ENCODE measurements around the gene AFF3. TPM values are rescaled to one million over a fixed set of nuclear protein-coding genes. Genes with fewer than 3 reads are reported as not detected.

The AFF3 gene
- total and polyA plus RNA-seq, 2 of the 4 experiments (the other 2 are of a cell fraction), result 12.9 to 14.3 TPM

- no peak for TF ChIP-seq CTCF (conservative IDR thresholded peaks at IDR 0.05; ENCODE audit: low read depth, low read length)
Observed at GRCh38 chr2:99648178-99648844, 494.1 kb downstream of the AFF3 start (continued).

- H4K91ac ChIP-seq (ENCODE audit: insufficient read depth, low read depth, low read length), result no peak overlapping the region
- H2BK5ac ChIP-seq (ENCODE audit: low read depth, low read length, poor library complexity, severe bottlenecking), result no peak overlapping the region
- peak overlapping the region; percentile 46; the same call in 1 of the 2 replicates for H2BK20ac ChIP-seq (ENCODE audit: low read depth, low read length)
- H3K79me1 ChIP-seq (ENCODE audit: low read depth in 1 of 2, low read length in 2 of 2), result no peaks in the 10 kb centered on the region; a peak in 1 of 4 replicates
- H3K14ac ChIP-seq (replicated peaks; ENCODE audit: low read depth, low read length), result no peak overlapping the region
- no peak for DNase-seq
- H3K4me2 ChIP-seq (ENCODE audit: low read depth, low read length), result no peak overlapping the region
- CTCF ChIA-PET, result no interaction called here
- H3K23ac ChIP-seq (ENCODE audit: low read depth, low read length), result no peak overlapping the region
- H3K27ac ChIP-seq (ENCODE audit: insufficient read depth, low read length), result no peak overlapping the region
- H3K56ac ChIP-seq (ENCODE audit: extremely low read depth, insufficient read depth, low read length), result no peak overlapping the region
- peaks cover 17% of the 10 kb centered on the region for H3K4me1 ChIP-seq (ENCODE audit: control insufficient read depth, insufficient read depth, low read length)
- no peak overlapping the region for H4K5ac ChIP-seq (ENCODE audit: low read depth, low read length)
- WGBS, 2 experiments (ENCODE audit: extremely low coverage in 2 of 2, insufficient read length in 1 of 2), result no CpG with 5 or more reads among the region's 2 CpGs
- POLR2A ChIA-PET (ENCODE audit: unreplicated experiment), result no interaction called here
- H3K36me3 ChIP-seq (ENCODE audit: control insufficient read depth, insufficient read depth, low read length), result no peaks in the 10 kb centered on the region
- no peak overlapping the region for H3K4me3 ChIP-seq (ENCODE audit: insufficient read depth, low read depth, low read length)
- 0 out of 2 replicates have a peak overlapping the region, but pooled peaks have one; percentile 5 for H2AK5ac ChIP-seq (ENCODE audit: low read depth, low read length)
- H3K18ac ChIP-seq (ENCODE audit: low read depth, low read length), result peak overlapping the region; percentile 12; the same call in 1 of the 2 replicates
- no peak overlapping the region for H2BK120ac ChIP-seq (ENCODE audit: low read depth, low read length)
- H4K20me1 ChIP-seq (ENCODE audit: insufficient read depth, low read length), result 0 out of 2 replicates have a peak, but pooled peaks cover 10% of the 10 kb centered on the region
- peaks cover 10% of the 10 kb centered on the region for H3K9me1 ChIP-seq (ENCODE audit: insufficient read depth, low read length)
- TF ChIP-seq FOS (IDR thresholded peaks at IDR 0.05; ENCODE audit: low read depth, low read length) (no peak), CTCF (conservative IDR thresholded peaks at IDR 0.05; ENCODE audit: low read depth, low read length) (no peak), SMC3 (IDR thresholded peaks at IDR 0.05; ENCODE audit: low read depth, low read length) (no peak), NFE2L2 (IDR thresholded peaks at IDR 0.05; ENCODE audit: low read depth, low read length) (no peak), MAFK (IDR thresholded peaks at IDR 0.05; ENCODE audit: low read depth, low read length) (no peak), RAD21 (IDR thresholded peaks at IDR 0.05; ENCODE audit: low read length) (no peak)
- no peaks in the 10 kb centered on the region for H3K27me3 ChIP-seq (ENCODE audit: control insufficient read depth, insufficient read depth, low read length)
- H3K9ac ChIP-seq (ENCODE audit: low read depth, low read length), result no peak overlapping the region
- in situ Hi-C loops (cut with MboI; ENCODE audit: low sequenced_read_pairs), result no loop called here
- no peak overlapping the region for H4K8ac ChIP-seq (ENCODE audit: low read depth in 2 of 2, low read length in 2 of 2)
- ATAC-seq (ENCODE audit: low read depth), result no peak
- no peak overlapping the region for H2AK9ac ChIP-seq (replicated peaks; ENCODE audit: low read depth, low read length, poor library complexity)
- intact Hi-C loops (cut with micrococcal nuclease), result loop anchor here (5.0 kb wide), 2 partner anchors 39 to 596 kb away; no protein-coding TSS in a partner anchor
- no peak overlapping the region for H3K4ac ChIP-seq (ENCODE audit: low read depth, low read length)
- H3K9me3 ChIP-seq (ENCODE audit: control insufficient read depth, insufficient read depth, low read length), result no peaks in the 10 kb centered on the region
- dilution Hi-C loops (cut with HindIII; ENCODE audit: low sequenced_read_pairs, unreplicated experiment), result no loop called here
- no peak overlapping the region for H2BK15ac ChIP-seq (ENCODE audit: low read depth, low read length)
- no TSS peak for BruUV-seq (replicated peaks)
- no peak overlapping the region for H2AFZ ChIP-seq (replicated peaks; ENCODE audit: low read length, poor library complexity)
Observed at GRCh38 chr2:99645960-99646359, 496.4 kb downstream of the AFF3 start.

All from IMR-90 (cell line).